ENCODE data around the gene LURAP1L. TPM values are rescaled to one million over a fixed set of nuclear protein-coding genes. Genes with fewer than 3 reads are reported as not detected.

LURAP1L gene
- total RNA-seq, 1 donor from 2014 or later, result not detected

DNA sequence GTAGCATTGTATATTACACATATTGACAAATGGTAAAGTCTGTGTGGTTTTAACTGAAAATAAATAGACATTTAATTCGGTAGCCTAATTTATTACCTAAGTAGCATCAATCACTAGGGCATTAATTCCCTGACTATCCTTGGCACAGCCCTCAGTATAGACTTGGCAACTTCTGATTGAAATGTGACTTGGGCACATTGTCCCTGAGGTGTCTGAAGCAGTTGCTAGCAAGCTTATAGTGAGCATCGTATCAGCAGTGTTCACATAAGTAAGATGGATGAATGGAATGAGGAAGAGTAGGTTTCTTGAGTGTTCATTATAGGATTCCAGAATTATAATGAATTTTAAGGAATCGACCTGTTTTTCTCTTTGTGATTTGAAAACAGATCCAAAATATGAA lies 16.1 kb downstream of the LURAP1L start:
- ChIA-PET CTCF (no interaction called here), POLR2A (no interaction called here)
- Mint-ChIP-seq H3K27ac (no peak overlapping the region), H3K4me1 (no peaks in the 10 kb centered on the region), H3K4me3 (no peak overlapping the region), H3K9me3 (no peaks in the 10 kb centered on the region), H3K27me3 (no peaks in the 10 kb centered on the region), H3K36me3 (ENCODE audit: low read depth) (no peaks in the 10 kb centered on the region)
- DNase-seq (no peak), ATAC-seq (ENCODE audit: low read depth) (no peak)
- TF ChIP-seq, protein P1, sequence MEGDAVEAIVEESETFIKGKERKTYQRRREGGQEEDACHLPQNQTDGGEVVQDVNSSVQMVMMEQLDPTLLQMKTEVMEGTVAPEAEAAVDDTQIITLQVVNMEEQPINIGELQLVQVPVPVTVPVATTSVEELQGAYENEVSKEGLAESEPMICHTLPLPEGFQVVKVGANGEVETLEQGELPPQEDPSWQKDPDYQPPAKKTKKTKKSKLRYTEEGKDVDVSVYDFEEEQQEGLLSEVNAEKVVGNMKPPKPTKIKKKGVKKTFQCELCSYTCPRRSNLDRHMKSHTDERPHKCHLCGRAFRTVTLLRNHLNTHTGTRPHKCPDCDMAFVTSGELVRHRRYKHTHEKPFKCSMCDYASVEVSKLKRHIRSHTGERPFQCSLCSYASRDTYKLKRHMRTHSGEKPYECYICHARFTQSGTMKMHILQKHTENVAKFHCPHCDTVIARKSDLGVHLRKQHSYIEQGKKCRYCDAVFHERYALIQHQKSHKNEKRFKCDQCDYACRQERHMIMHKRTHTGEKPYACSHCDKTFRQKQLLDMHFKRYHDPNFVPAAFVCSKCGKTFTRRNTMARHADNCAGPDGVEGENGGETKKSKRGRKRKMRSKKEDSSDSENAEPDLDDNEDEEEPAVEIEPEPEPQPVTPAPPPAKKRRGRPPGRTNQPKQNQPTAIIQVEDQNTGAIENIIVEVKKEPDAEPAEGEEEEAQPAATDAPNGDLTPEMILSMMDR (IDR thresholded peaks at IDR 0.05), result no peak
- intact Hi-C loops (cut with micrococcal nuclease), result no loop called here

DNA sequence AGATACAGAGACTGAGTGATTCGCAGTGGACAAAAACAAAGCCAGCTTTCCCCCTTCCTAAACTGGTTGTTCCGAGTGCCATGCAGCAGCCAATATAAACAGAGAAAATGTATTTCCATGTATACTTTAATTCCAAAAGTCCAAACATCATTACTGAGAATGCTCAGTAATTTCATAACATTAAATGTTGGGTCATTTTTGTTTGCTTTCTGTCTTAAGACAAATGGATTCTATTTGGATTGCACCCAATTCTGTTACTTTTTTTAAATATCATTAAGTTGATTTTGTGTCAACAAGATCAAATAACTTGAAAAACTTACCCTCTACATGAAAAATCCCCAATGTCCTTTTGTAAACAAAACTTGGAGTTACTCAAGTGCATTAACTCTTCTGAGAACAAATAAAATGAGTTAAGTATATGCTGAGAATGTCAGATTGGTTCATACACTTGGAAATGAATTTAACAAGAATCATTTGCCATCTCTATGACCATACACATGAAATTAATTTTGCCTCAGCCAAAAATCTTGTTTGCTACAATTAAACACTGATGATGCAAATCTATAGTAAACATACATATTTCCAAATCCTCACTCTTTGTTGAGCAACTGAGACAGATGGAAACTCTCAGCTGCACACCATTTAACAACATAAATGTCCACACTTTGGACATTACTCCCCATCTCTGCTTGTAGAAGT lies 19.4 kb downstream of the LURAP1L start:
- CTCF ChIA-PET, result no interaction called here
- Mint-ChIP-seq H3K27ac (no peak overlapping the region), H3K36me3 (ENCODE audit: low read depth) (no peaks in the 10 kb centered on the region), H3K4me3 (no peak overlapping the region), H3K27me3 (no peaks in the 10 kb centered on the region), H3K9me3 (no peaks in the 10 kb centered on the region), H3K4me1 (no peaks in the 10 kb centered on the region)
- TF ChIP-seq, protein P1 (IDR thresholded peaks at IDR 0.05), result no peak
- DNase-seq (no peak), ATAC-seq (ENCODE audit: low read depth) (no peak)
- intact Hi-C loops (cut with micrococcal nuclease), result no loop called here
- POLR2A ChIA-PET, result no interaction called here

DNA sequence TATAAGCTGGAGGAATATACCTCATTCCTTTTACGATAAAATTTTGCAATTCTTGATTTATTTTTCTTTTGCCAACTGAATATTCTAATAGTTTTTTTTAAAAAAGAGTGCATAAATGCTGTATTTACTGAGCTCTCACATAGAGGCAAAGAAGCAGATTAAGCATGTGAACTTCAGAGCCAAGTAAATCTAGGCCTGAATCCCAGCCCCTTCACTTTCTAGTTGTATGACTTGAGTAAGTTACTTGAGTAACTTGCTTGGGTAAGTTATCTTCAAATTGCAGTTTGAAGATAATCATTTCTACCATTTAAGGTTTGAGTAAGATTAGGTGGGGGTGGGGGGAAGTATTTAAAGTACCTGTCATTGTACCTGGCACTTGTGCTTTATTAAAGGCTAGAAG lies 21.8 kb downstream of the LURAP1L start:
- Mint-ChIP-seq H3K27me3 (no peaks in the 10 kb centered on the region), H3K9me3 (no peaks in the 10 kb centered on the region), H3K27ac (no peak overlapping the region), H3K4me1 (no peaks in the 10 kb centered on the region), H3K4me3 (no peak overlapping the region), H3K36me3 (ENCODE audit: low read depth) (no peaks in the 10 kb centered on the region)
- POLR2A ChIA-PET, result no interaction called here
- CTCF ChIA-PET, result no interaction called here
- DNase-seq, result no peak
- ATAC-seq (ENCODE audit: low read depth), result no peak
- intact Hi-C loops (cut with micrococcal nuclease), result no loop called here
- TF ChIP-seq, protein P1 (IDR thresholded peaks at IDR 0.05), result no peak

DNA sequence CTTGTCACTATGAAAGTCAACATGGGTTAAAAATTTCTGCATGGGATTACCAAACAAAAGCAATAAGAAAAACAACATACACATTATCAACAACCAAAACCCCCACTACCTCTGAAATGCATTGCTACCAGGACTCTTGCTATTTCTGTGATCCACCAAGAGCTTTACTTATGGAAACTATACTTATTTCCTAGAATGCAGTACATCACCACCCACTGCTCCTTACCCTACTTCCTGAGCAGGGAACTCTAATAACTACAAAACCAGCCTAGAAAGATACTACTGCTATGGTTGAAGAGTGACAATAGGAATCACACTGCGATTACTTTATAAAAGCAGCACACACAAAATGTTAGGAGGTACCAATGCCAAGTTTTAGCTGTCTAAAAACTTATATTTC lies 22.2 kb downstream of the LURAP1L start:
- Mint-ChIP-seq H3K4me3 (no peak overlapping the region), H3K9me3 (no peaks in the 10 kb centered on the region), H3K27ac (no peak overlapping the region), H3K4me1 (no peaks in the 10 kb centered on the region), H3K27me3 (no peaks in the 10 kb centered on the region), H3K36me3 (ENCODE audit: low read depth) (no peaks in the 10 kb centered on the region)
- TF ChIP-seq, protein P1 (IDR thresholded peaks at IDR 0.05), result no peak
- intact Hi-C loops (cut with micrococcal nuclease), result no loop called here
- ChIA-PET CTCF (no interaction called here), POLR2A (no interaction called here)
- DNase-seq (no peak), ATAC-seq (ENCODE audit: low read depth) (no peak)

DNA sequence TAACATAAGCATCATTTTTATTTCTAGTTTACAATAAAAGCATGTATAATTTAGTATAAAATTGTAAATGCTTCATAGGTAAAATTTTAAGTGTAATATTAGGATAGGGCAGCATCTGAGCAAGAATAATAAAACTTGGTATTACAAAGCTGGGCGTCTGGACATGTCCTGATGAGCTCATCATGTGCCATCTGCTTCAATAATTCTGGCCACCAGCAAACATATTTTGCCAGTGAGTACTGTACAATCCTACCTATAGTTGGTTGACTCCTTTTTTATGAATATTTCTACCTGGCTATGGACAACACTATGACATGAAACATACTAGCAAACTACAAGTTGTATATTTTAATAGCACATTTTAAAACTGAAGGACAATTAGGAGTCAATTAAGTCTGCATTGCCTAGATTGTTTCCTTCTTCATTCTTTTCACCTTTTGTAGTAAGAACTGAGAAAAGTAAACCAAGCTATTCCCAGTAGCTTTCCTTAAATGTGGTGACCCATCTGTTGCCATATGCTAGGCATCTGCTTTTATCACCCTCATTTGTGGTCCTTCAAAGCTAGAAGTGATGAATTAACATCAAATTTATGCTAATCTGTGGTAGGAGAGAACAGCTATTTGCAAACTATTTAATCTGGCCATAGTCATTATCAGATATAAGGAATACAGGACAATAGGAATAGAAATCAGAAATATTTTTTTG lies 23.4 kb downstream of the LURAP1L start:
- Mint-ChIP-seq H3K36me3 (ENCODE audit: low read depth) (no peaks in the 10 kb centered on the region), H3K27ac (no peak overlapping the region), H3K27me3 (no peaks in the 10 kb centered on the region), H3K4me1 (no peaks in the 10 kb centered on the region), H3K9me3 (no peaks in the 10 kb centered on the region), H3K4me3 (no peak overlapping the region)
- TF ChIP-seq, protein P1 (IDR thresholded peaks at IDR 0.05), result no peak
- ATAC-seq (ENCODE audit: low read depth) (no peak), DNase-seq (no peak)
- POLR2A ChIA-PET, result no interaction called here
- intact Hi-C loops (cut with micrococcal nuclease), result no loop called here
- CTCF ChIA-PET, result no interaction called here

All from activated B cell treated with CpG ODN at 0.5 μM for 24 hours (primary cell).